H9 (cell line): ENCODE measurements around the gene FAM200C. TPM values are rescaled to one million over a fixed set of nuclear protein-coding genes. Genes with fewer than 3 reads are reported as not detected.

Source experiments
- DNase-seq: peaks from one replicate; pipeline ENCODE4 v3.0.0-alpha.2; 2017
- H2AFZ ChIP-seq: one replicate; pipeline ENCODE4 v1.6.1; 2013; ENCODE audit warnings: mild to moderate bottlenecking, low read length, control low read depth, moderate library complexity
- H2AK5ac ChIP-seq: 2 replicates; pipeline ENCODE4 v1.6.1; 2013; ENCODE audit warnings: low read length, control low read depth, mixed read lengths; ENCODE audit not compliant: insufficient read length
- H2BK120ac ChIP-seq: one replicate; pipeline ENCODE4 v1.6.1; 2013; ENCODE audit warnings: low read depth, mild to moderate bottlenecking, low read length, control low read depth, inconsistent platforms; ENCODE audit not compliant: poor library complexity, severe bottlenecking
- H2BK12ac ChIP-seq: 2 replicates; pipeline ENCODE4 v1.6.1; 2013; ENCODE audit warnings: low read length, control low read depth, mixed read lengths, low read depth; ENCODE audit not compliant: insufficient read length
- H2BK15ac ChIP-seq: 2 replicates; pipeline ENCODE4 v1.6.1; 2013; ENCODE audit warnings: low read depth, low read length, control low read depth
- H2BK20ac ChIP-seq: one replicate; pipeline ENCODE4 v1.6.1; 2013; ENCODE audit warnings: low read depth, mild to moderate bottlenecking, low read length, control low read depth, inconsistent platforms; ENCODE audit not compliant: poor library complexity, severe bottlenecking
- H2BK5ac ChIP-seq: 2 replicates; pipeline ENCODE4 v1.6.1; 2013; ENCODE audit warnings: low read length, control low read depth, mixed read lengths; ENCODE audit not compliant: insufficient read length
- H3K14ac ChIP-seq: 2 replicates; pipeline ENCODE4 v1.6.1; 2013; ENCODE audit warnings: low read length, control low read depth; ENCODE audit not compliant: insufficient read depth
- H3K18ac ChIP-seq: 2 replicates; pipeline ENCODE4 v1.6.1; 2013; ENCODE audit warnings: low read depth, mild to moderate bottlenecking, mixed read lengths, low read length, control low read depth; ENCODE audit not compliant: insufficient read length
- H3K23ac ChIP-seq: 2 replicates; pipeline ENCODE4 v1.6.1; 2013; ENCODE audit warnings: low read length, control low read depth, mixed read lengths, low read depth; ENCODE audit not compliant: insufficient read length
- H3K23me2 ChIP-seq: 2 replicates; pipeline ENCODE4 v1.6.1; 2013; ENCODE audit warnings: low read depth, mild to moderate bottlenecking, mixed read lengths, low read length, control low read depth; ENCODE audit not compliant: insufficient read length, poor library complexity, severe bottlenecking
- H3K27ac ChIP-seq: 2 replicates; pipeline ENCODE4 v1.5.1; 2013; ENCODE audit warnings: low read length, control low read depth, mixed read lengths, low read depth; ENCODE audit not compliant: insufficient read length
- H3K27me3 ChIP-seq: 2 replicates; pipeline ENCODE4 v1.6.1; 2013; ENCODE audit warnings: low read length, control low read depth, inconsistent platforms; ENCODE audit not compliant: insufficient read depth
- H3K4ac ChIP-seq: 2 replicates; pipeline ENCODE4 v1.6.1; 2013; ENCODE audit warnings: low read depth, mild to moderate bottlenecking, control low read depth, inconsistent platforms, low read length, moderate library complexity
- H3K4me1 ChIP-seq: 2 replicates; pipeline ENCODE4 v1.6.1; 2013; ENCODE audit warnings: low read length, control low read depth, inconsistent platforms; ENCODE audit not compliant: insufficient read depth
- H3K4me2 ChIP-seq: 2 replicates; pipeline ENCODE4 v1.6.1; 2013; ENCODE audit warnings: low read length, control low read depth, mixed read lengths; ENCODE audit not compliant: insufficient read length, insufficient read depth
- H3K56ac ChIP-seq: 2 replicates; pipeline ENCODE4 v1.6.1; 2013; ENCODE audit warnings: low read depth, mild to moderate bottlenecking, mixed read lengths, low read length, control low read depth; ENCODE audit not compliant: insufficient read length
- H3K79me1 ChIP-seq: 2 replicates; pipeline ENCODE4 v1.6.1; 2013; ENCODE audit warnings: low read depth, mild to moderate bottlenecking, moderate library complexity, low read length, control low read depth, inconsistent platforms; ENCODE audit not compliant: insufficient read depth, poor library complexity, severe bottlenecking
- H3K79me2 ChIP-seq: 2 replicates; pipeline ENCODE4 v1.6.1; 2013; ENCODE audit warnings: low read length, control low read depth, inconsistent platforms; ENCODE audit not compliant: insufficient read depth
- H3K9ac ChIP-seq: 2 replicates; pipeline ENCODE4 v1.6.1; 2013; ENCODE audit warnings: low read length, control low read depth, mixed read lengths; ENCODE audit not compliant: insufficient read length; ENCODE audit errors: extremely low read depth
- H3K9me3 ChIP-seq: one replicate; pipeline ENCODE4 v1.6.1; 2013; ENCODE audit warnings: low read depth, low read length, inconsistent platforms; ENCODE audit not compliant: control insufficient read depth
- H3T11ph ChIP-seq: one replicate; pipeline ENCODE4 v1.6.1; 2013; ENCODE audit warnings: mild to moderate bottlenecking, low read length, control low read depth, inconsistent platforms
- H4K20me1 ChIP-seq: one replicate; pipeline ENCODE4 v1.6.1; 2013; ENCODE audit not compliant: control insufficient read depth, insufficient read length, insufficient read depth
- H4K5ac ChIP-seq: 2 replicates; pipeline ENCODE4 v1.6.1; 2013; ENCODE audit warnings: low read depth, mild to moderate bottlenecking, mixed read lengths, low read length, control low read depth; ENCODE audit not compliant: insufficient read length
- H4K8ac ChIP-seq: replicated peaks from 2 replicates; pipeline ENCODE4 v1.6.1; 2013; ENCODE audit warnings: low read length, control low read depth, mixed read lengths, low read depth; ENCODE audit not compliant: insufficient read length
- H4K91ac ChIP-seq: 2 replicates; pipeline ENCODE4 v1.6.1; 2013; ENCODE audit warnings: low read depth, mild to moderate bottlenecking, moderate library complexity, mixed read lengths, low read length, control low read depth; ENCODE audit not compliant: insufficient read length
- H3K27ac Mint-ChIP-seq, 3 experiments: 2 replicates in 2 of 3; 3 replicates in 1 of 3; pipeline ENCODE4 v1.8.0; 2020 to 2021; ENCODE audit warnings: mixed read lengths in 3 of 3, mild to moderate bottlenecking in 1 of 3, moderate library complexity in 1 of 3
- H3K27me3 Mint-ChIP-seq: 2 replicates; pipeline ENCODE4 v1.8.0; 2021; ENCODE audit warnings: low read depth, mild to moderate bottlenecking, moderate library complexity, mixed read lengths
- H3K36me3 Mint-ChIP-seq, 3 experiments: 2 replicates in 2 of 3; 3 replicates in 1 of 3; pipeline ENCODE4 v1.8.0; 2020 to 2021; ENCODE audit warnings: low read depth in 3 of 3, mixed read lengths in 3 of 3; ENCODE audit not compliant: insufficient read depth in 1 of 3
- H3K4me1 Mint-ChIP-seq, 2 experiments: 2 replicates each; pipeline ENCODE4 v1.8.0; 2020; ENCODE audit warnings: mixed read lengths in 2 of 2
- H3K4me3 Mint-ChIP-seq, 2 experiments: 2 replicates in 1 of 2; 3 replicates in 1 of 2; pipeline ENCODE4 v1.8.0; 2020 to 2021; ENCODE audit warnings: mild to moderate bottlenecking in 2 of 2, mixed read lengths in 2 of 2, moderate library complexity in 1 of 2
- H3K9me3 Mint-ChIP-seq, 2 experiments: 2 replicates in 1 of 2; 3 replicates in 1 of 2; pipeline ENCODE4 v1.8.0; 2020; ENCODE audit warnings: mild to moderate bottlenecking in 2 of 2, mixed read lengths in 2 of 2, moderate library complexity in 1 of 2
- WGBS: extraction: QIAGEN DNeasy Blood & Tissue Kit; methylation state at CpG from one replicate; pipeline ENCODE4 v1.1.7; 2013; ENCODE audit warnings: missing lambda C conversion rate, low lambda C conversion rate, mixed read lengths; ENCODE audit not compliant: insufficient read length; ENCODE audit errors: extremely low coverage; 5-methylcytosine and 5-hydroxymethylcytosine counted together
- total RNA-seq: library from RNA; stranded (reverse); gene quantifications from 2 replicates; pipeline ENCODE4 v1.2.1, GENCODE V29; 2021
- TF ChIP-seq, protein P1 (sequence below): fragments of 200-600 bp; sonication (generic); conservative IDR thresholded peaks from 3 replicates; pipeline ENCODE4 v1.8.0; 2021; ENCODE audit warnings: antibody characterized with exemption, mild to moderate bottlenecking

FAM200C gene
- total RNA-seq, 1 experiment from 2014 or later = 4.3 TPM

DNA sequence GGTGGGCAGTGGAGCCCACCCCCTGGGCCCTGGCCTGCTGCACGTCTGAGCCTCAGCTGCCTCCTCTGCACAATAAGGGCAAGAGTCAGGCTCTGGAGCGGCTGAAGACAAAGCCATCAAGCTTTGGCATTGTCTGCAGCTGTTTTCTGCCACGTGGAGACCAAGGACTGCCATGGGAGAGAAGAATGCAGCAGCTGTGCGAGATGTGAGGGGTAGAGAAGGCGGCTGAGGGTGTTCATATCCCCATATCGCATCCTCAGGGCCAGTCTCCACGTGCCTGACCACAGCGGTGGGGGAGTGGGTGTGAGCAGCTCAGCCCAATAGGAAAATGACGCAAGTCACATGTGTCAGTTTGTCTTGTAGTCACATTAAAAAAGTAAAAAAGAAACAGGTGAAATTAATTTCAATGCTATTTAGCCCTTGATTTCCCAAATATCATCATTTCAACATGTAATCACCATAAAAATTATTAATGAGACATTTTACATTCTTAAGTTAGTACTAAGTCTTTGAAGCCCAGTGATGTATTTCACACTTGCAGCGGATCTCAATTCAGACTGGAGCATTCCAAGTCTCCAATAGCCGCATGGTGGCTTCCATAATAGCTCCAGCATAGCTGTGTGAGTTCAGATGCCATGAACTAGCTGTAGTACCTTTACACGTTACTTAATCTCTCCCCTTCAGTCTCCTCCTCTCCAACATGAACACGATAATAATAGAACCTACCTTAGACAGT is 36.0 kb downstream of the FAM200C start:
- H4K91ac ChIP-seq = no peak overlapping the region
- no peak overlapping the region for H2AFZ ChIP-seq

More for the DNA sequence above, 36.0 kb downstream of the FAM200C start:
- no peak overlapping the region for H3K56ac ChIP-seq
- no peak overlapping the region for H3K4ac ChIP-seq
- H3K4me1 ChIP-seq = 0 out of 2 replicates have a peak, but pooled peaks cover 2% of the 10 kb centered on the region
- H3K23ac ChIP-seq = no peak overlapping the region
- H4K8ac ChIP-seq = no peak overlapping the region
- H3K4me3 Mint-ChIP-seq = no peak overlapping the region; a peak in 1 of 5 replicates
- TF ChIP-seq, protein P1, sequence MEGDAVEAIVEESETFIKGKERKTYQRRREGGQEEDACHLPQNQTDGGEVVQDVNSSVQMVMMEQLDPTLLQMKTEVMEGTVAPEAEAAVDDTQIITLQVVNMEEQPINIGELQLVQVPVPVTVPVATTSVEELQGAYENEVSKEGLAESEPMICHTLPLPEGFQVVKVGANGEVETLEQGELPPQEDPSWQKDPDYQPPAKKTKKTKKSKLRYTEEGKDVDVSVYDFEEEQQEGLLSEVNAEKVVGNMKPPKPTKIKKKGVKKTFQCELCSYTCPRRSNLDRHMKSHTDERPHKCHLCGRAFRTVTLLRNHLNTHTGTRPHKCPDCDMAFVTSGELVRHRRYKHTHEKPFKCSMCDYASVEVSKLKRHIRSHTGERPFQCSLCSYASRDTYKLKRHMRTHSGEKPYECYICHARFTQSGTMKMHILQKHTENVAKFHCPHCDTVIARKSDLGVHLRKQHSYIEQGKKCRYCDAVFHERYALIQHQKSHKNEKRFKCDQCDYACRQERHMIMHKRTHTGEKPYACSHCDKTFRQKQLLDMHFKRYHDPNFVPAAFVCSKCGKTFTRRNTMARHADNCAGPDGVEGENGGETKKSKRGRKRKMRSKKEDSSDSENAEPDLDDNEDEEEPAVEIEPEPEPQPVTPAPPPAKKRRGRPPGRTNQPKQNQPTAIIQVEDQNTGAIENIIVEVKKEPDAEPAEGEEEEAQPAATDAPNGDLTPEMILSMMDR = no peak
- H3K4me2 ChIP-seq = no peak overlapping the region
- no peak for DNase-seq
- no peak overlapping the region for H2BK120ac ChIP-seq
- no peak overlapping the region for H3K14ac ChIP-seq
- H4K5ac ChIP-seq = no peak overlapping the region
- no peaks in the 10 kb centered on the region for H3K9me3 Mint-ChIP-seq
- H2BK5ac ChIP-seq = no peak overlapping the region
- H3K9ac ChIP-seq = no peak overlapping the region
- no peak overlapping the region for H2BK20ac ChIP-seq
- no peak overlapping the region for H3K18ac ChIP-seq
- H3K27ac Mint-ChIP-seq = no peak overlapping the region
- no peak overlapping the region for H3T11ph ChIP-seq
- H3K79me2 ChIP-seq = no peaks in the 10 kb centered on the region
- H2BK12ac ChIP-seq = no peak overlapping the region
- no CpG with 5 or more reads among the region's 13 CpGs for WGBS
- no peaks in the 10 kb centered on the region for H3K79me1 ChIP-seq
- no peak overlapping the region for H2BK15ac ChIP-seq
- H3K4me1 Mint-ChIP-seq = peaks cover 9 to 18% of the 10 kb centered on the region in 2 experiments
- no peaks in the 10 kb centered on the region for H3K23me2 ChIP-seq
- H3K27ac ChIP-seq = no peak overlapping the region
- no peaks in the 10 kb centered on the region for H3K36me3 Mint-ChIP-seq
- no peaks in the 10 kb centered on the region for H4K20me1 ChIP-seq
- H3K27me3 Mint-ChIP-seq = peaks cover 8% of the 10 kb centered on the region
- no peaks in the 10 kb centered on the region for H3K9me3 ChIP-seq
- H2AK5ac ChIP-seq = no peak overlapping the region
- no peaks in the 10 kb centered on the region for H3K27me3 ChIP-seq
